Iris pigment epithelial cell (primary cell): Measurements from ENCODE around the gene CDC40.
A peak's percentile ranks its signal among the peaks of the same experiment; 100 is the strongest.

Source experiments
- DNase-seq: peaks from one replicate; pipeline ENCODE4 v3.0.0-alpha.2; 2011; ENCODE audit warnings: low read depth

CDC40 gene

GRCh38 chr6:110180228-110181008 lies at the start of gene CDC40:
Gene CDC40 (plus strand): TSS chr6:110180427. CDS start chr6:110180445, 18 bp downstream.
- no peak for DNase-seq

DNA sequence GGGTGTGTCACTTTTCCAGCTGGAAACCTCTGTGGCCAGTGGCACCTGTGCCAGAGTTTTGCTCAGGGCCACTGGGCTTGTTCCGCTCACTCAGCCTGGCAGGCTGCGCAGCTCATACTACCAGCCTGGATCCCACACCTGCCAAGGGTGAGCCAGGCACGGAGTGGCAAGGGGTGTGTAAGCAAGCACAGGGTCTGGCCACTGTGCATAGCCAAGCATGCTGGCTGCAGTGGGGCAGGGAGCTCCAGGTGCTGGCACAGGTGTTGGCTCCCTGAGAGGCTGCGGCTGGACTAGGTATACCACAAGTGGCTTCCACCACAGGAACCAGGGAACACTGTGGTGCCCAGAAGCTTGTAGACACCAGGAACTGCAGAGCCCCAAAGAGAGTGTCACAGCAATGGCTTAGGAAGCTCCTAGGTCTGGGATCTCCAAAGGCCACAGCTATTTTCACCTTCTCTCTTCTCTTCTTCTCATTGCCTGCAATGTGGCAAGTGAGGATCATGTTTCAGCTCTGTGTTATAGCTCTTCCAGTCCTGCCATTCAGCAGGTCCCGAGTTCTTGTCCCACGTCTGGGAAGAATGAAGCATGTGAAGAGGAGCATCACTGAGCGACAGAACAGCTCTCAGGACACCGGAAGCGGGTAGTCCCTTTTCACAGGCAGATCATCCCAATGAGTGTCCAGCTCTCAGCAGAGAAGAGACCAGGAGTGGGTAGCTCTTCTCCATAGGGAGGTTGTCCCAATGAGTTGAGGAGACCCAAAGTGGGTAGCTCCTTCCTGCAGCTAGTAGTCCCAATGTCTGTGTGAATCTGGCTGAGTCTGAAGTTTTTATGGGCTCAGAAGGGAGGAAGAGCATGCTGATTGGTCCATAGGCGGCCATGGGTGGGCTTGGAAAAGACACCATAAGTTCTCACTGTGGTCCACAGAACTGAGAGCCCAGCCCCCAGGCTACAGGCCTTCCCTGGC lies 42.0 kb upstream of the CDC40 start:
- no peak for DNase-seq

- DNase-seq = no peak
These were observed 41.2 kb upstream of the CDC40 start for GRCh38 chr6:110139052-110139451.

GRCh38 chr6:110140650-110141049 lies 39.6 kb upstream of the CDC40 start:
- peak; percentile 50 for DNase-seq

DNA sequence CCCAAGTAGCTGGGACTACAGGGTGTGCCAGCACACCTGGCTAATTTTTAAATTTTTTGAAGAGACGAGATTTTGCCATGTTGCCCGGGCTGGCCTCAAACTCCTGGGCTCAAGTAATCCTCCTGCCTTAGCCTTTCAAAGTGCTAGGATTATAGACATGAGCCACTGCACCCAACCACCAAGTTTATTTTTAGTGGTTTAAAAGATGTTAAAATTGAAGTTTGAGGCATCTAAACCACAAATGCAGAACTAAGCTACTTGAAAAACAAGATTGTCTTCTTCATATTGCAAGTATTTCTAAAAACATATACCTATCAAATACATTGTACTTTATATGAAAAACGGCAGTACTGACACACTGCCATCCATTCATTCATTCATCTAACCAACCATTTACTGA lies 32.4 kb upstream of the CDC40 start:
- DNase-seq = no peak

- peak; percentile 21 for DNase-seq
These were observed 21.7 kb upstream of the CDC40 start for GRCh38 chr6:110158479-110158878.

DNA sequence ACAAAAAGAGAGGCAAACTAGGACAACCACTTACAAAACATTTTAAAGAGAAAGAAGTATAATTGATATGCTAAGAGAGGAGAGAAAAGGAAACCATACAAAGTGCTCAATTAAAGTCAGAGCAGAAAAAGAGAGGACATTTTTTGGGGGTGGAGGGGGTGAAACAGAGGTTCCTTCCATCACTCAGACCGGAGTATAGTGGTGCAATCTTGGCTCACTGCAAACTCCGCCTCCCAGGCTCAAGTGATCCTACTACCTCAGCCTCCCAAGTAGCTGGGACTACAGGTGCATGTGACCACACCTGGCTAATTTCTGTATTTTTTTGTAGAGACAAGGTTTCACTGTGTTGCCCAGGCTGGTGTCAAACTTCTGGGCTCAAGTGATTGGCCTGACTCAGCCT lies 10.1 kb upstream of the CDC40 start:
- no peak for DNase-seq

GRCh38 chr6:110173506-110174132 lies 6.6 kb upstream of the CDC40 start:
- no peak for DNase-seq

DNA sequence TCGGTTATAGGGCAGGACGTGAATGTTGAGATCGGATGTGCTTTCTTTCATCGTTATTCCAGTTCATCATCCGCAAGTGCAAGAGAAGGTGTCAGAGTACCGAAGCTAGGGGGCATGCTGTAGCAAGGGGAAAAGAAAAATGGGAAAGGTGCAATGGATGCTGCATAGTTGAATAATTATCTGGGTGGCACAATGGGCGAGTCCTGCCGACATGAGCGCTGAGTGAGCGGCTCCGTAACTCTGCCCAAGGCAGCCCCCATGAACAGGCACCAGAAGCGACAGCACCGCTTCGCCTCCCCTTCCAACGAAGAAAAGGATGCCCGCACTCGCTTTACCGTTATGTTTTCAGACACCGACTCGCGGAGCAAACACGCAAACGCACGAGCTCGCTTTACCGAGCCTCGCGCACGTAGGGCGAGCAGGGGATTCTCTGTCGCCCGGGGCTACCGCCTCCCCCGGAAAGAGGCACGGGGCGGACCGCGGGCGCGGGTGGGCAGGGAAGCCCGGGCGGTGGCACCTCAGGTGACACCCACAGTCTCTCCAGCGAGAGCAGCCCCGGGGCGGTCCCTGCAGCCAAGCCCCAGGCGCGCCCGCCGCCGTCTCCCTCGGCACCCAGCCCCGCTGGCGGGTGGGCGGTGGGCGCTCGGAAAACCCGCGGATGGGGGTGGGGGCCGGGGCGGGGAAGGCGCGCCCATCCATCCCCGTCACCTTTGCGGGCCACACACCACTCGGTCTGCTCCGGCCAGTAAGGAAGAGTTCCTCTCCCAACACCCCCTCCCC lies 1.4 kb upstream of the CDC40 start:
- peak; percentile 74 for DNase-seq

- peak; percentile 99 for DNase-seq
These were observed 610 bp upstream of the CDC40 start, which contains the start of gene WASF1 for GRCh38 chr6:110179406-110180227. Gene WASF1 (minus strand): TSS chr6:110179670. CDS start chr6:110127601, 52,069 bp downstream.

- DNase-seq = peak; percentile 15
These were observed 1.2 kb downstream of the CDC40 start for GRCh38 chr6:110181131-110182030.

DNA sequence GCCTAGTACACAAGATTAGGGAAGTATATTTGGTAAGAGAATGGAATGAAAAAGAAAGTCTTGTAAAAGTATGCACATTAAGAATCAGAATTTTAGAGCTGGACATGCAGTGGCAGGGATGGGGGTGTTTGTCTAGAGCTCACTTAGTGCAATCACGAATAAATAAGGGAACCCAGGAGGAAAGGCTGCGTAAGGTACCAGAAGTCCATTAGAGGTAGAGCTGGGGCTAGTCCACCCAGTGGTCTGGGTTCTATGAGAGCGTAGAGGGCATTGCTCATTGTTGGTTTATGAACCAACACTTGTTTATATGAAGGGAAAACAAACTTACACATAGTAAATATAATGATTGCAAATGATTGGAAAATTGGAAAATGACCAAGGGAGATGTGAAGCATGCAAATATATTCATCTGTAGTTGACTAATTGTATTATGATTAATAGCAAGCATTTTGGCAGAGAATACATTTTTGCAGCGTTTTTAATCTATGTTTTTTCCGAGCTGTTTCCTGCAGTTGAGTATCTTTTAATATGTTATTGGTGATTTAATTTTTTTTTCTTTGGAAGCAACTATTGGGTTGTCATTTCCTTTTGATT lies 3.2 kb downstream of the CDC40 start:
- DNase-seq = no peak

DNA sequence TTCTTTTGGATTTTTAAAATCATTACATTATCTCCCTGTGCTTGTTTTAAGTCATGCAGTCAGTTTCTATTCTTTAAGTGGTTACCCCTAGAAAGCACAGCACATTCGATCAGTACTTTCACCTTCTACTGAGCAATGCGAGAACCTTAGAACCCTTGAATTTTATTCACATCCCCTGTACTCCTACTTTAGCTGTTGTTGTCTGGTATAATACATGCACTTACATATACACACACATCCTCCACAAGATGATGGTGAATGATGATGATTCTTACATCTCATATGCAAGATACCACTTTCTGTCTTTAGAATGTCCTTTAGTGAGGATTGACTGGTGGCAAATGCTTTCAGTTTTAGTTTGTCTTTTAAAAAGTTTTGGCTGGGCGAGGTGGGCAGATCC lies 5.7 kb downstream of the CDC40 start:
- no peak for DNase-seq

GRCh38 chr6:110188791-110189190 lies 8.6 kb downstream of the CDC40 start:
- peak; percentile 26 for DNase-seq

- DNase-seq = no peak
These were observed 10.5 kb downstream of the CDC40 start for GRCh38 chr6:110190726-110191125.

- no peak for DNase-seq
These were observed 11.2 kb downstream of the CDC40 start for GRCh38 chr6:110191477-110191876.

DNA sequence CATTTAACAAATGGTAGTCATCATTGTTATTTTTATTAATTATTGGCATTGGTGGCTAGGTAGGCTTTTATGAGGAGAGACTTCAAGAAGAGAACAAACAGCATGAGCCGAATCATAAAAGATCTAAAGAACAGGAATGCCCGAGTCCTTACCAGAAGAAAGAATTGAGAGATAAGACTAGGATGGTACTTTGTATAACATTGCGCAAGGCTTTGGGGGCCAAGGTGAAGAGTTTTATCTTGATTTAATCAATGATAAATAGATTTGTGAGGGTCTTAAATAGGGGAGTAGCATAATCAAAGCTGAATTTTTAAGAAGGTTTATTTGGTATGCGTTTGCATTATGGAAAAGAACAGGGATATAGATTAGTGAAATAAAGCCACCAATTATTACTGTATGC lies 15.4 kb downstream of the CDC40 start:
- no peak for DNase-seq

DNA sequence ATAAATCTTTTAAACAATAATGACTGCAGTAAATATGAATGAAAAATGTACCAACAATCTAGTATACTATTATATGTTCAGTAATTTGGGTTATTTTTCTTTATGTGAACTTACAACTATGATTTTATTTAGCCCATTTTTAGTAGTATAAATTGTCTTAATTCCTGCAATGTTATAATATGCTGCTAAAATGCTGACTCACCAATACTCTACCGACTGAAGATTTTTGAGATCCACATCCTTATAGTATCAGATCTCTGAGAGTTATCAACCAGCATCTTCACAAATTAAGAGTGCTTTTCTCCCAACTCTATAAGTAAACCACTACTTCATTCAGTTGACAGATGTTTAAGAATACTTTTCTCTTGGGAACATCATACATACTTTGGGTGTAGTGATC lies 16.6 kb downstream of the CDC40 start:
- no peak for DNase-seq

- no peak for DNase-seq
These were observed 18.3 kb downstream of the CDC40 start for GRCh38 chr6:110198561-110198960.
